K562 (cell line): ENCODE measurements around the gene EXOSC2. TPM values are rescaled to one million over a fixed set of nuclear protein-coding genes. Genes with fewer than 3 reads are reported as not detected.

Source experiments
- FUS ChIP-seq: fragments of 200-400 bp; formaldehyde crosslinking; optimal IDR thresholded peaks from 2 replicates; pipeline ENCODE3; 2017; ENCODE audit warnings: low read depth, low read length
- POLR2AphosphoS5 ChIP-seq: IDR thresholded peaks from 2 replicates; pipeline ENCODE4 v1.6.1; 2011; ENCODE audit warnings: mild to moderate bottlenecking, low read depth, low read length, moderate library complexity; ENCODE audit not compliant: control insufficient read depth, insufficient read depth
- SETDB1 ChIP-seq: IDR thresholded peaks from one replicate; pipeline ENCODE4 v1.6.1; 2012; ENCODE audit warnings: low read length, control low read depth, inconsistent platforms
- TCF7 ChIP-seq: sonication (generic); IDR thresholded peaks from 2 replicates; pipeline ENCODE4 v1.6.1; 2016; ENCODE audit warnings: antibody characterized with exemption, borderline replicate concordance
- polyA plus RNA-seq, 8 experiments: library from polyadenylated mRNA; depleted of rRNA in 4 of 8; stranded (reverse) in 5 of 8; unstranded in 3 of 8; fragments of >200 nt; fragmentation: Nextera tagmentation in 2 of 8; fragmentation: Illumina TruSeq in 1 of 8; extraction: Ambion mirVana in 2 of 8; extraction: Trizol in 1 of 8; gene quantifications; 2 replicates each; pipeline versions ENCODE4 v1.2.1 to v1.2.3, GENCODE V29; 2011 to 2014; ENCODE audit warnings: inconsistent platforms in 1 of 8, missing spikeins in 1 of 8
- total RNA-seq, 7 experiments: library from RNA; depleted of rRNA in 6 of 7; stranded (reverse); fragments of >200 nt in 6 of 7; fragmentation: Illumina TruSeq in 2 of 7; extraction: Trizol in 2 of 7; gene quantifications; 2 replicates each; pipeline versions ENCODE4 v1.2.1 to v1.2.3, GENCODE V29; 2011 to 2021; ENCODE audit warnings: low replicate concordance in 1 of 7
- TF ChIP-seq, protein P1 (sequence below), 2 experiments: fragments of 450-650 bp; IDR thresholded peaks; 2 replicates each; pipeline ENCODE4 v1.6.1; 2016; ENCODE audit warnings: mild to moderate bottlenecking in 2 of 2, borderline replicate concordance in 1 of 2, low read depth in 1 of 2, moderate library complexity in 1 of 2
- TF ChIP-seq, protein P2 (sequence below): fragments of 250-450 bp; sonication (Bioruptor Pico); IDR thresholded peaks from 2 replicates; pipeline ENCODE4 v1.4.0; 2020; ENCODE audit warnings: mild to moderate bottlenecking, moderate library complexity
- TF ChIP-seq, protein P3 (sequence below): fragments of 250-450 bp; sonication (Bioruptor Pico); IDR thresholded peaks from 2 replicates; pipeline ENCODE4 v1.9.0; 2021; ENCODE audit warnings: mild to moderate bottlenecking, inconsistent platforms
- TF ChIP-seq, protein P4 (sequence below): fragments of 250-450 bp; sonication (Bioruptor Pico); IDR thresholded peaks from 2 replicates; pipeline ENCODE4 v1.8.0; 2021; ENCODE audit warnings: moderate library complexity, mild to moderate bottlenecking, inconsistent platforms

The EXOSC2 gene
- total and polyA plus RNA-seq, 9 of the 15 experiments (the other 6 are each of a cell fraction or from before 2014, with no cell fraction given) = 46.0 to 101 (median 77.6) TPM

DNA sequence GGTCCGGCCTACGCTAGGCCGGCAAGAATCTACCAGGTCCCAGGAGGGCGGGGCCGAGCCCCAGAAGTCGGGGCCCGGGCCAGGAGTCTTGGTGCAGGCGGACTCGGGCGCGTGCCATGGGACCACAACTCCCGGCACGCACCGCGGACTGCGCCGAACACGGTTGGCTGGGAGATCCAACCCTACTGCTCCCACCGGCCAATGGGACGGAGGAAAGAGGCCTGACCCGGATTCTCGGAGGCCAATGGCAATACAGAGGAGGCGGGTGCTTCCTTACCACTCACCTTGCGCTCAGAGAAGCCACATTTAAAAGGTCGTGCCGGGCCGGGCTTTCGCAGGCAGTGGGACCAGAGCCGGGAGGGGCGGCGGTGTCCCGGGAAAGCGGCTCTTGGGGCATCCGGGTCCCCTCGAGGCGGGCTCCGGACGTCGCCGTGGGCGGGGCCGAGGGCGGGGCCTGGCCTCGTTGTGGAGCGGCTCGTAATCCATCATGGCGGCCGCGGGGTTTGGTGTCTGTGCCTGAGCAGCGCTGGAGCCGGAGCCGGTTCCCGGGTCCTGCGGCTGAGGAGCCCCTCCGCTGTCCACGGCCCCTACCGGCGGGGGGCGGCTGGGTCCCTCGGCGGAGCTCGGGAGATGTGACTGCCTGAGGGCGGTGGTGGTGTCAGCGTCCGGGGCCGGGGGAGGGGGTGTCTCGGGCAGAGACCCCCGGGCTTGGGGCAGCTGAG lies 19.1 kb downstream of the EXOSC2 start (continued):
- TF ChIP-seq, protein P1, sequence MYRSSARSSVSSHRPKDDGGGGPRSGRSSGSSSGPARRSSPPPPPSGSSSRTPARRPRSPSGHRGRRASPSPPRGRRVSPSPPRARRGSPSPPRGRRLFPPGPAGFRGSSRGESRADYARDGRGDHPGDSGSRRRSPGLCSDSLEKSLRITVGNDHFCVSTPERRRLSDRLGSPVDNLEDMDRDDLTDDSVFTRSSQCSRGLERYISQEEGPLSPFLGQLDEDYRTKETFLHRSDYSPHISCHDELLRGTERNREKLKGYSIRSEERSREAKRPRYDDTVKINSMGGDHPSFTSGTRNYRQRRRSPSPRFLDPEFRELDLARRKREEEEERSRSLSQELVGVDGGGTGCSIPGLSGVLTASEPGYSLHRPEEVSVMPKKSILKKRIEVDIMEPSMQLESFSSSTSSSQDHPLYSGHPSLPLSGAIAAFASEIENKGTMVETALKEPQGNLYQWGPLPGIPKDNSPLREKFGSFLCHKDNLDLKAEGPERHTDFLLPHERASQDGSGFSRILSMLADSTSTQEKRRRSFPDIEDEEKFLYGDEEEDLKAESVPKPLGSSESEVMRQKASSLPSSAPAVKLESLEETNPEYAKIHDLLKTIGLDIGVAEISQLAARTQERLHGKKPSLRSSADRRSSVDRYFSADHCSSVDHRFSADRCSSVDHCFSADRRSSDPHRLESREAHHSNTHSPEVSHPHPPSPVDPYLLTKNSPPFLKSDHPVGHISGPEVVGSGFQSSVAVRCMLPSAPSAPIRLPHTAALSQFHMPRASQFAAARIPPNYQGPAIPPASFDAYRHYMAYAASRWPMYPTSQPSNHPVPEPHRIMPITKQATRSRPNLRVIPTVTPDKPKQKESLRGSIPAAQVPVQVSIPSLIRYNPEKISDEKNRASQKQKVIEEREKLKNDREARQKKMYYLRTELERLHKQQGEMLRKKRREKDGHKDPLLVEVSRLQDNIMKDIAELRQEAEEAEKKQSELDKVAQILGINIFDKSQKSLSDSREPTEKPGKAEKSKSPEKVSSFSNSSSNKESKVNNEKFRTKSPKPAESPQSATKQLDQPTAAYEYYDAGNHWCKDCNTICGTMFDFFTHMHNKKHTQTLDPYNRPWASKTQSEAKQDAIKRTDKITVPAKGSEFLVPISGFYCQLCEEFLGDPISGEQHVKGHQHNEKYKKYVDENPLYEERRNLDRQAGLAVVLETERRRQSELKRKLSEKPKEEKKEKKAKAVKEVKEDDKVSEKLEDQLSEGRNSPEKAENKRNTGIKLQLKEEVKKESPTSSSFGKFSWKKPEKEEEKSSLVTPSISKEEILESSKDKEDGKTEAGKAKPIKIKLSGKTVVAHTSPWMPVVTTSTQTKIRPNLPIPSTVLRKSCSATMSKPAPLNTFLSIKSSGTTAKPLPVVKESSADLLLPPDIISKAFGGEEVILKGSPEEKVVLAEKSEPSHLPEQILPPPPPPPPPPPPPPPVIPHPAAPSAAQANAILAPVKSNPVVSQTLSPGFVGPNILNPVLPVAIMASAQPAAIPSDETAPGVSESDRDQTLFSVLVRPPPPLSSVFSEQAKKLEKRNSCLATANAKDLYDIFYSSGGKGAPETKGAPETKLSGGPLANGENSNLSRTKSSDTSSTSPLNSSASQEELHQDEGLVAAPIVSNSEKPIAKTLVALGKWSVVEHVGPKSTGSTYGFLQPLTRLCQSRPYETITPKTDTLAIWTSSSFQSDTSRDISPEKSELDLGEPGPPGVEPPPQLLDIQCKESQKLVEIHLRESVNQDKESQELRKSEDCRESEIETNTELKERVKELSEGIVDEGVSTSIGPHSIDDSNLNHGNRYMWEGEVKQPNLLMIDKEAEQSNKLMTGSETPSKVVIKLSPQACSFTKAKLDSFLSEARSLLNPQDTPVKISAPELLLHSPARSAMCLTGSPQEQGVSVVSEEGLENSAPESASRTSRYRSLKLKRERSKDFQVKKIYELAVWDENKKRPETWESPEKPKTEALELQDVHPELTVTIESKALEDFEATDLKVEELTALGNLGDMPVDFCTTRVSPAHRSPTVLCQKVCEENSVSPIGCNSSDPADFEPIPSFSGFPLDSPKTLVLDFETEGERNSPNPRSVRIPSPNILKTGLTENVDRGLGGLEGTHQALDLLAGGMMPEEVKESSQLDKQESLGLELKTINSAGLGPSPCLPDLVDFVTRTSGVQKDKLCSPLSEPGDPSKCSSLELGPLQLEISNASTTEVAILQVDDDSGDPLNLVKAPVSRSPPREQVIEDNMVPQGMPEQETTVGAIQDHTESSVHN (IDR thresholded peaks at IDR 0.05; ENCODE audit: borderline replicate concordance in 1 of 2, low read depth in 1 of 2) = no peak
- TF ChIP-seq SETDB1 (no peak), POLR2AphosphoS5 (peak; percentile 58; the same call in 1 of the 2 replicates), TCF7 (no peak), FUS (no peak)
- TF ChIP-seq, protein P2, sequence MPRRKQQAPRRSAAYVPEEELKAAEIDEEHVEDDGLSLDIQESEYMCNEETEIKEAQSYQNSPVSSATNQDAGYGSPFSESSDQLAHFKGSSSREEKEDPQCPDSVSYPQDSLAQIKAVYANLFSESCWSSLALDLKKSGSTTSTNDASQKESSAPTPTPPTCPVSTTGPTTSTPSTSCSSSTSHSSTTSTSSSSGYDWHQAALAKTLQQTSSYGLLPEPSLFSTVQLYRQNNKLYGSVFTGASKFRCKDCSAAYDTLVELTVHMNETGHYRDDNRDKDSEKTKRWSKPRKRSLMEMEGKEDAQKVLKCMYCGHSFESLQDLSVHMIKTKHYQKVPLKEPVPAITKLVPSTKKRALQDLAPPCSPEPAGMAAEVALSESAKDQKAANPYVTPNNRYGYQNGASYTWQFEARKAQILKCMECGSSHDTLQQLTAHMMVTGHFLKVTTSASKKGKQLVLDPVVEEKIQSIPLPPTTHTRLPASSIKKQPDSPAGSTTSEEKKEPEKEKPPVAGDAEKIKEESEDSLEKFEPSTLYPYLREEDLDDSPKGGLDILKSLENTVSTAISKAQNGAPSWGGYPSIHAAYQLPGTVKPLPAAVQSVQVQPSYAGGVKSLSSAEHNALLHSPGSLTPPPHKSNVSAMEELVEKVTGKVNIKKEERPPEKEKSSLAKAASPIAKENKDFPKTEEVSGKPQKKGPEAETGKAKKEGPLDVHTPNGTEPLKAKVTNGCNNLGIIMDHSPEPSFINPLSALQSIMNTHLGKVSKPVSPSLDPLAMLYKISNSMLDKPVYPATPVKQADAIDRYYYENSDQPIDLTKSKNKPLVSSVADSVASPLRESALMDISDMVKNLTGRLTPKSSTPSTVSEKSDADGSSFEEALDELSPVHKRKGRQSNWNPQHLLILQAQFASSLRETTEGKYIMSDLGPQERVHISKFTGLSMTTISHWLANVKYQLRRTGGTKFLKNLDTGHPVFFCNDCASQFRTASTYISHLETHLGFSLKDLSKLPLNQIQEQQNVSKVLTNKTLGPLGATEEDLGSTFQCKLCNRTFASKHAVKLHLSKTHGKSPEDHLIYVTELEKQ (CRISPR knock-in tag) = no peak
- TF ChIP-seq, protein P3, sequence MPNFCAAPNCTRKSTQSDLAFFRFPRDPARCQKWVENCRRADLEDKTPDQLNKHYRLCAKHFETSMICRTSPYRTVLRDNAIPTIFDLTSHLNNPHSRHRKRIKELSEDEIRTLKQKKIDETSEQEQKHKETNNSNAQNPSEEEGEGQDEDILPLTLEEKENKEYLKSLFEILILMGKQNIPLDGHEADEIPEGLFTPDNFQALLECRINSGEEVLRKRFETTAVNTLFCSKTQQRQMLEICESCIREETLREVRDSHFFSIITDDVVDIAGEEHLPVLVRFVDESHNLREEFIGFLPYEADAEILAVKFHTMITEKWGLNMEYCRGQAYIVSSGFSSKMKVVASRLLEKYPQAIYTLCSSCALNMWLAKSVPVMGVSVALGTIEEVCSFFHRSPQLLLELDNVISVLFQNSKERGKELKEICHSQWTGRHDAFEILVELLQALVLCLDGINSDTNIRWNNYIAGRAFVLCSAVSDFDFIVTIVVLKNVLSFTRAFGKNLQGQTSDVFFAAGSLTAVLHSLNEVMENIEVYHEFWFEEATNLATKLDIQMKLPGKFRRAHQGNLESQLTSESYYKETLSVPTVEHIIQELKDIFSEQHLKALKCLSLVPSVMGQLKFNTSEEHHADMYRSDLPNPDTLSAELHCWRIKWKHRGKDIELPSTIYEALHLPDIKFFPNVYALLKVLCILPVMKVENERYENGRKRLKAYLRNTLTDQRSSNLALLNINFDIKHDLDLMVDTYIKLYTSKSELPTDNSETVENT (CRISPR knock-in tag) = 0 out of 2 replicates have a peak, but pooled peaks have one; percentile 11
- TF ChIP-seq, protein P4, sequence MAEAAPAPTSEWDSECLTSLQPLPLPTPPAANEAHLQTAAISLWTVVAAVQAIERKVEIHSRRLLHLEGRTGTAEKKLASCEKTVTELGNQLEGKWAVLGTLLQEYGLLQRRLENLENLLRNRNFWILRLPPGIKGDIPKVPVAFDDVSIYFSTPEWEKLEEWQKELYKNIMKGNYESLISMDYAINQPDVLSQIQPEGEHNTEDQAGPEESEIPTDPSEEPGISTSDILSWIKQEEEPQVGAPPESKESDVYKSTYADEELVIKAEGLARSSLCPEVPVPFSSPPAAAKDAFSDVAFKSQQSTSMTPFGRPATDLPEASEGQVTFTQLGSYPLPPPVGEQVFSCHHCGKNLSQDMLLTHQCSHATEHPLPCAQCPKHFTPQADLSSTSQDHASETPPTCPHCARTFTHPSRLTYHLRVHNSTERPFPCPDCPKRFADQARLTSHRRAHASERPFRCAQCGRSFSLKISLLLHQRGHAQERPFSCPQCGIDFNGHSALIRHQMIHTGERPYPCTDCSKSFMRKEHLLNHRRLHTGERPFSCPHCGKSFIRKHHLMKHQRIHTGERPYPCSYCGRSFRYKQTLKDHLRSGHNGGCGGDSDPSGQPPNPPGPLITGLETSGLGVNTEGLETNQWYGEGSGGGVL = no peak
